NB4 (cell line): ENCODE data around the gene XPNPEP1.
A peak's percentile ranks its signal among the peaks of the same experiment; 100 is the strongest.

Experiments
- DNase-seq: peaks from one replicate; pipeline ENCODE4 v3.0.0; 2010; ENCODE audit warnings: low read depth
- H3K4me3 ChIP-seq: one replicate; pipeline ENCODE4 v1.5.1; 2011; ENCODE audit warnings: mild to moderate bottlenecking, low read depth, low read length, moderate library complexity
- MYC ChIP-seq: IDR thresholded peaks from 2 replicates; pipeline ENCODE4 v1.6.1; 2011; ENCODE audit warnings: low read depth, low read length
- POLR2A ChIP-seq: IDR thresholded peaks from 2 replicates; pipeline ENCODE4 v1.6.1; 2011; ENCODE audit warnings: mild to moderate bottlenecking; ENCODE audit not compliant: insufficient read length; ENCODE audit errors: extremely low read depth
- TF ChIP-seq, protein P1 (sequence below): IDR thresholded peaks from 2 replicates; pipeline ENCODE4 v1.6.1; 2011; ENCODE audit warnings: low read depth, low read length
- TF ChIP-seq, protein P2 (sequence below): IDR thresholded peaks from one replicate; pipeline ENCODE4 v1.5.1; 2012; ENCODE audit warnings: low read depth, low read length

The XPNPEP1 gene

DNA sequence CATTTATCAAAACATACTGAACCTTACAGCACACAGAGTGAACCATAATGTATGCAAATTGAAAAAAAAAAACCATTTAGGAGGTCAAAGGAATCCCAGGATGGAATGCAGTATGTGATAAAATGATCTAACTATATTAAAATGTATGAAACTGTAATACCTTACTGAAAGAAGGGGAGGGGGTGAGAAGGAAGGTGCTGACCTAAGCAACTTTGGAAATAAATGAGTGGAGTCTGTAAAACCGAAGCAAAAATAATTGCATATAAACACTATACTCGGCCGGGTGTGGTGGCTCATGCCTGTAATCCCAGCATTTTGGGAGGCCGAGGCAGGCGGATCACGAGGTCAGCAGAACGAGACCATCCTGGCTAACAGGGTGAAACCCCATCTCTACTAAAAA lies 69.4 kb downstream of the XPNPEP1 start:
- DNase-seq: no peak
- H3K4me3 ChIP-seq: no peak overlapping the region
- TF ChIP-seq, protein P1, sequence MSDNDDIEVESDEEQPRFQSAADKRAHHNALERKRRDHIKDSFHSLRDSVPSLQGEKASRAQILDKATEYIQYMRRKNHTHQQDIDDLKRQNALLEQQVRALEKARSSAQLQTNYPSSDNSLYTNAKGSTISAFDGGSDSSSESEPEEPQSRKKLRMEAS: no peak
- TF ChIP-seq, protein P2, sequence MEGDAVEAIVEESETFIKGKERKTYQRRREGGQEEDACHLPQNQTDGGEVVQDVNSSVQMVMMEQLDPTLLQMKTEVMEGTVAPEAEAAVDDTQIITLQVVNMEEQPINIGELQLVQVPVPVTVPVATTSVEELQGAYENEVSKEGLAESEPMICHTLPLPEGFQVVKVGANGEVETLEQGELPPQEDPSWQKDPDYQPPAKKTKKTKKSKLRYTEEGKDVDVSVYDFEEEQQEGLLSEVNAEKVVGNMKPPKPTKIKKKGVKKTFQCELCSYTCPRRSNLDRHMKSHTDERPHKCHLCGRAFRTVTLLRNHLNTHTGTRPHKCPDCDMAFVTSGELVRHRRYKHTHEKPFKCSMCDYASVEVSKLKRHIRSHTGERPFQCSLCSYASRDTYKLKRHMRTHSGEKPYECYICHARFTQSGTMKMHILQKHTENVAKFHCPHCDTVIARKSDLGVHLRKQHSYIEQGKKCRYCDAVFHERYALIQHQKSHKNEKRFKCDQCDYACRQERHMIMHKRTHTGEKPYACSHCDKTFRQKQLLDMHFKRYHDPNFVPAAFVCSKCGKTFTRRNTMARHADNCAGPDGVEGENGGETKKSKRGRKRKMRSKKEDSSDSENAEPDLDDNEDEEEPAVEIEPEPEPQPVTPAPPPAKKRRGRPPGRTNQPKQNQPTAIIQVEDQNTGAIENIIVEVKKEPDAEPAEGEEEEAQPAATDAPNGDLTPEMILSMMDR: no peak
- no peak for TF ChIP-seq MYC

DNA sequence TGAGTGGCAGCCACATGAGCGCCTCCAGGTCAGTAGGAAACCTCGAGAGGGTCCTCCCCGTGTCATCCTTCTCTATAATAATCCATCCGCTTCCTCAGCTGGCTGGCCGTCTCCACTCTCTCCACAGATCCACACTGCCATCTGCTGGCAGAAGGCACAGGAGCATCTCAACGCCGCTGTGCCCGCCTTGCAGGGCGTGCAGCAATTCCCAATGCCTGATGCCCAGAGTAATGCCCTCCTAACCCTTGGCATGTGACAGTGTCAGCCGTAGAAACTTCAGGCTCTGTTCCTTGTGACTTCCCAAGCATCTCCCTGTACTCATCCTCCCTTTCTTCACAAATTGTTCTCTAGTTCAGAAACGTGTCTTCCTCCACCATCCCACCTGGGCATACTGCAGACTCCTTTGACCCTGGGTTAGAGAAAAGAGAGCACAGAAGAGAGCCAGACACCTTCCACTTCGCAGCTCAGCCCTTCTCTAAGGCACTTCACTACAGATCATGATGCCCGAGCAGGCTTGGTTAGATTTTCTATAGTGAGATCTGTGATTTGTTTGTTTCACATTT lies 70.8 kb downstream of the XPNPEP1 start:
- H3K4me3 ChIP-seq: no peak overlapping the region
- peak; percentile 73 for DNase-seq
- TF ChIP-seq, protein P2: peak; percentile 94
- TF ChIP-seq MYC (peak; percentile 42; the same call in 1 of the 2 replicates), POLR2A (no peak)
- TF ChIP-seq, protein P1: peak; percentile 36; the same call in 1 of the 2 replicates

DNA sequence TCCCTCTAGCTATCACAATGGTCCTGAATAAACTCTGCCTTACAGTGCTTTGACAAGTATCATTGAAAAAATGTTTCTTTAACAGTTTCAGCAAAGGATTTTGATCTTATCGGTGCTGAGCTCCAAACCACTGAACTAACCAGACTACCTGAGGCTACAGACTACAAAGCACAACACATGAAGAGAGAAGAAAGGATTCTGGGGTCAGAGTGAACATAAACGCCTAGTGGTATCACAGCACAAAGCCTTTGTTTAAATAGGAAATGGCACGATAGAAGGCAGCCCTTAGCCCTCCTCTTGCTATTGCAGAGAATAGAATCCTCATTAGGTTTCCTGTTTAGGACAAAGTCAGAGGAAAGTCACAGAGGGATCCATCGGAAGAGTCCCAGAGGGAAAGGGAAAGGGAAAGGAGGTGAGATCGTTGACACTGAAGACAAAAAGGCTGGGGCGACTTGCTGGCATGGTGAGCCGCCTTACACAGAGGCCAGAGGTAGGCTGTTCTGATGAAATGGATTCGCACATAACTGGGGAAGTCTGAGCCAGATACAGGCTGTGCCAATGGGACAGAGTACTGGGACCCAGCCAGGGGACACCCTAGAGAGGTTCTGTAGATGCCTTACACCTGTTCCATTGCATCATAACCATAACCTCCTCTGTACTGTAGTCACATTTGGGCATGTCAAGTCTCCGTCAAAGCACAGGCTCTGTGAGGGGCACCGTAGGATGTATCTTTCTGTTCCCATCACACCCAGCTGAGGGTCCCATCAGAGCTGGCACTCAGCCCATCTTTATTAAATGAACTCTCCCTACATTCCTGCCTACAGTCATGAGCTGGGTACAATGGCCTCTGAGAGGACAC lies 71.5 kb downstream of the XPNPEP1 start:
- TF ChIP-seq POLR2A: no peak
- TF ChIP-seq, protein P2: no peak
- TF ChIP-seq MYC: no peak
- TF ChIP-seq, protein P1: no peak
- no peak for DNase-seq
- H3K4me3 ChIP-seq: no peak overlapping the region

DNA sequence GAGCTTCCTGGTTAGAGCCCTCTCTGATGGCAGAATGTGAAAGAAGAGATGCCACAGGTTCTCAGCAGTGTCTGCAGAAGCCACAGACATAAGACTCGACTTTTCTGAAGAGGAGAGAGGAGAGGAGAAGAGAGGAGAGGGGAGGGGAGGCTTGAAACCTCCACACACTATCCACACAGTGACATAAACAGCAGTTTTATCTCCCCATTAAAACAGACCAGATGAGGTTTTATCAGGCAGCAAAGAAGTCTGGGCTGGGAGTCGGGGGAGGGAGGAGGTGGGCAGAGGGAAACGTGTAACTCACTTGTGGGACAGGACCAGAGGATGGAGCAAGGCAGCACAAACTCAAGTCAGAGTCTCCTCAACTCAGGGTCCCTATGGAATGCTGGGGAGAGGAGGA lies 76.5 kb downstream of the XPNPEP1 start:
- no peak for DNase-seq
- TF ChIP-seq, protein P2: no peak
- TF ChIP-seq, protein P1: no peak
- no peak for TF ChIP-seq MYC
- H3K4me3 ChIP-seq: no peak overlapping the region

DNA sequence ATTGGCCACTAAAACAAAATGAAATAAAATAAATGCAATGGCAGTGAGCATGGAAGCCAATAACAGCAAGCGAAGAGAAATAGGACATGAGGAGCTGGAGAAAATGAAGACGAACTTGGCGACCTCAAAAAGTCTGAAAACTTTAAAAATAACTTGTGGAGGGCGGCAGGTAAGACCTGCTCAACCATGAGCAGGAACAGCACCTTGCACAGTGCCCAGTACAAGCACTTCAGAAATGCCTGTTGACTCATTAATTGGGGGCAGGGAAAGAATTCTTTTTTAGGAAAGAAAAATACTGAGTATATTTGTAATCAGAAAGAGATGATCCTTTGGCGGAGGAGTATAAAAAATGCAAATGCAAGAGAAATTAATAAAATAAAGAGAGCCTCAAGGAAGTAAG lies 78.0 kb downstream of the XPNPEP1 start:
- H3K4me3 ChIP-seq: no peak overlapping the region
- TF ChIP-seq MYC (no peak), POLR2A (no peak)
- TF ChIP-seq, protein P1: no peak
- TF ChIP-seq, protein P2: no peak
- no peak for DNase-seq
